ENCODE data around the gene IBSP.

DNA sequence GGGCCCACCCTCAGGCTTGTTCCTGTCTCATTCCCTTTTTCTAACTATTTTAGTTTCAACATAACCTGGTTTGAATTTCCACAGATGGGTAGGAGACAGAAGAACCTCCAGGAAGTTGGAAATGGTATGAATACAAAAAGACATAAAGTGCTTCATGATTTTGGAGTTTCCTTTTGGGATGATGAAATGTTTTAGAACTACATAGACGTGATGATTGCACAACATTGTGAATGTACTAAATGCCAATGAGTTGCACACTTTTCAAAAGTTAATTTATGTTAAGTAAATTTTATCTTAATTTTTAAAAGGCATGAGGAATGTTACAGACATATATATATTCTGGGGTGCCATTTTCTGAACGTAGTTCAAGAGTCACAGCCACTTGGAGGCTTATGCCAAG, 41.1 kb upstream of the IBSP start:
- TF ChIP-seq, protein P1, sequence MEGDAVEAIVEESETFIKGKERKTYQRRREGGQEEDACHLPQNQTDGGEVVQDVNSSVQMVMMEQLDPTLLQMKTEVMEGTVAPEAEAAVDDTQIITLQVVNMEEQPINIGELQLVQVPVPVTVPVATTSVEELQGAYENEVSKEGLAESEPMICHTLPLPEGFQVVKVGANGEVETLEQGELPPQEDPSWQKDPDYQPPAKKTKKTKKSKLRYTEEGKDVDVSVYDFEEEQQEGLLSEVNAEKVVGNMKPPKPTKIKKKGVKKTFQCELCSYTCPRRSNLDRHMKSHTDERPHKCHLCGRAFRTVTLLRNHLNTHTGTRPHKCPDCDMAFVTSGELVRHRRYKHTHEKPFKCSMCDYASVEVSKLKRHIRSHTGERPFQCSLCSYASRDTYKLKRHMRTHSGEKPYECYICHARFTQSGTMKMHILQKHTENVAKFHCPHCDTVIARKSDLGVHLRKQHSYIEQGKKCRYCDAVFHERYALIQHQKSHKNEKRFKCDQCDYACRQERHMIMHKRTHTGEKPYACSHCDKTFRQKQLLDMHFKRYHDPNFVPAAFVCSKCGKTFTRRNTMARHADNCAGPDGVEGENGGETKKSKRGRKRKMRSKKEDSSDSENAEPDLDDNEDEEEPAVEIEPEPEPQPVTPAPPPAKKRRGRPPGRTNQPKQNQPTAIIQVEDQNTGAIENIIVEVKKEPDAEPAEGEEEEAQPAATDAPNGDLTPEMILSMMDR (IDR thresholded peaks at IDR 0.05) = no peak
- TF ChIP-seq POLR2A (IDR thresholded peaks at IDR 0.05) = no peak
